Transverse colon (tissue), 4 donors: ENCODE results near the gene HSD17B11.
"Not testable (repeated sequence)": the region's sequence is repeated elsewhere in the genome, so short reads cannot be mapped to it uniquely, and the experiment has no call there.

Source experiments
- EP300 ChIP-seq: sonication (generic); formaldehyde crosslinking; IDR thresholded peaks from one replicate; pipeline ENCODE4 v1.6.1; 2017; ENCODE audit warnings: antibody characterized with exemption, low read depth
- POLR2A ChIP-seq: fragments of 450-650 bp; IDR thresholded peaks from one replicate; pipeline ENCODE4 v1.6.1; 2016; ENCODE audit warnings: antibody characterized with exemption, mild to moderate bottlenecking, moderate library complexity
- POLR2AphosphoS5 ChIP-seq, 3 donors: sonication (generic); formaldehyde crosslinking; IDR thresholded peaks; one replicate each; pipeline ENCODE4 v1.6.1; 2016; ENCODE audit warnings: antibody characterized with exemption in 3 of 3
- TF ChIP-seq, protein P1 (sequence below), 5 experiments: fragments of 200-600 bp in 3 of 5; fragments of 450-650 bp in 2 of 5; sonication (generic) in 3 of 5; IDR thresholded peaks; 1 replicate in 2 of 5; 2 replicates in 3 of 5; pipeline ENCODE4 v1.5.1; 2016 to 2017; ENCODE audit warnings: antibody characterized with exemption in 5 of 5, inconsistent platforms in 3 of 5, mild to moderate bottlenecking in 2 of 5, moderate library complexity in 1 of 5

- TF ChIP-seq, protein P1, sequence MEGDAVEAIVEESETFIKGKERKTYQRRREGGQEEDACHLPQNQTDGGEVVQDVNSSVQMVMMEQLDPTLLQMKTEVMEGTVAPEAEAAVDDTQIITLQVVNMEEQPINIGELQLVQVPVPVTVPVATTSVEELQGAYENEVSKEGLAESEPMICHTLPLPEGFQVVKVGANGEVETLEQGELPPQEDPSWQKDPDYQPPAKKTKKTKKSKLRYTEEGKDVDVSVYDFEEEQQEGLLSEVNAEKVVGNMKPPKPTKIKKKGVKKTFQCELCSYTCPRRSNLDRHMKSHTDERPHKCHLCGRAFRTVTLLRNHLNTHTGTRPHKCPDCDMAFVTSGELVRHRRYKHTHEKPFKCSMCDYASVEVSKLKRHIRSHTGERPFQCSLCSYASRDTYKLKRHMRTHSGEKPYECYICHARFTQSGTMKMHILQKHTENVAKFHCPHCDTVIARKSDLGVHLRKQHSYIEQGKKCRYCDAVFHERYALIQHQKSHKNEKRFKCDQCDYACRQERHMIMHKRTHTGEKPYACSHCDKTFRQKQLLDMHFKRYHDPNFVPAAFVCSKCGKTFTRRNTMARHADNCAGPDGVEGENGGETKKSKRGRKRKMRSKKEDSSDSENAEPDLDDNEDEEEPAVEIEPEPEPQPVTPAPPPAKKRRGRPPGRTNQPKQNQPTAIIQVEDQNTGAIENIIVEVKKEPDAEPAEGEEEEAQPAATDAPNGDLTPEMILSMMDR (IDR thresholded peaks at IDR 0.05), result not testable (repeated sequence)
- TF ChIP-seq POLR2A; EP300; POLR2AphosphoS5 (IDR thresholded peaks at IDR 0.05): not testable (repeated sequence)
Observed at GRCh38 chr4:87294911-87295310, 96.1 kb downstream of the HSD17B11 start.
